ENCODE results near the gene FGF12.

GRCh38 chr3:192372616-192373015 is 354.7 kb downstream of the FGF12 start:
- TF ChIP-seq EZH2phosphoT487 (IDR thresholded peaks at IDR 0.05; ENCODE audit: insufficient read depth, low read depth) (no peak), EZH2 (IDR thresholded peaks at IDR 0.05; ENCODE audit: insufficient read depth, poor library complexity, severe bottlenecking) (no peak)
